Left colon (tissue), 2 donors: ENCODE data around the gene ACE. TPM values are rescaled to one million over a fixed set of nuclear protein-coding genes. Genes with fewer than 3 reads are reported as not detected.

Experiments
- ATAC-seq: fragments of 200-7000 bp; cut with Tn5 transposase; one replicate; pipeline ENCODE4 v1.9.1; 2020; ENCODE audit warnings: mild to moderate bottlenecking, moderate library complexity
- DNase-seq, 2 donors: peaks; one replicate each; pipeline ENCODE4 v3.0.0-alpha.2; 2020
- intact Hi-C, 2 donors: fragments of 100-400 bp; cut with DNase I in 1 of 2; cut with micrococcal nuclease in 1 of 2; formaldehyde crosslinking; loops; one replicate each; pipeline versions ENCODE4 v1.11.2 to v1.14.0; 2022; cut with DNase I, micrococcal nuclease
- total RNA-seq, 2 donors: library from RNA; stranded (reverse); fragmentation: NEBNext Ultra II Directional; extraction: Animal tissue kit (Norgen Biotek cat#: 25700); gene quantifications; one replicate each; pipeline ENCODE4 v1.2.1, GENCODE V29; 2021
- donor health status: DM: no; HTN: no; CAD: no.
- donor health status: DM: yes; HTN: yes; CAD: no.

The ACE gene
- total RNA-seq, 2 donors from 2014 or later: 27.7 to 31.9 TPM

- DNase-seq (peak; percentile 50 to 56), ATAC-seq (peak; percentile 91)
Measured at GRCh38 chr17:63542942-63543821, 66.3 kb downstream of the ACE start.

GRCh38 chr17:63543822-63544420, 67.1 kb downstream of the ACE start:
- DNase-seq: no peak
- no peak for ATAC-seq
- intact Hi-C loops: no loop called here

More at GRCh38 chr17:63542942-63543821, 66.3 kb downstream of the ACE start:
- intact Hi-C loops: no loop called here

- DNase-seq: no peak
- ATAC-seq: no peak
Measured at GRCh38 chr17:63544467-63545301, 67.8 kb downstream of the ACE start.

GRCh38 chr17:63546308-63547082, 69.6 kb downstream of the ACE start:
- no peak for DNase-seq
- ATAC-seq: no peak
- intact Hi-C loops: no loop called here

More at GRCh38 chr17:63544467-63545301, 67.8 kb downstream of the ACE start:
- intact Hi-C loops: no loop called here

- no peak for ATAC-seq
- intact Hi-C loops: no loop called here
- no peak for DNase-seq
Measured at GRCh38 chr17:63547083-63547523, 70.2 kb downstream of the ACE start.

Other genes starting within 250 kb of the ACE start
- 10 to 100 TPM; 59.6 to 66.6 TPM for gene CYB561, start 30.8 kb upstream of the ACE start, total RNA-seq
- gene KCNH6, start 46.3 kb downstream of the ACE start, total RNA-seq: 1 to 10 TPM in 1 of 2 donors, under 1 TPM in 1; 0.58 to 1.1 TPM
- gene DCAF7, start 73.4 kb downstream of the ACE start, total RNA-seq: 10 to 100 TPM; 74.0 to 91.2 TPM
- 10 to 100 TPM; 36.0 to 39.6 TPM for gene TACO1, start 123.8 kb downstream of the ACE start, total RNA-seq
- gene MAP3K3, start 145.4 kb downstream of the ACE start, total RNA-seq: 10 to 100 TPM; 12.8 to 16.1 TPM
- gene LIMD2, start 223.1 kb downstream of the ACE start, total RNA-seq: 1 to 10 TPM; 3.7 to 8.5 TPM